ENCODE measurements around the gene MLLT3.

DNA sequence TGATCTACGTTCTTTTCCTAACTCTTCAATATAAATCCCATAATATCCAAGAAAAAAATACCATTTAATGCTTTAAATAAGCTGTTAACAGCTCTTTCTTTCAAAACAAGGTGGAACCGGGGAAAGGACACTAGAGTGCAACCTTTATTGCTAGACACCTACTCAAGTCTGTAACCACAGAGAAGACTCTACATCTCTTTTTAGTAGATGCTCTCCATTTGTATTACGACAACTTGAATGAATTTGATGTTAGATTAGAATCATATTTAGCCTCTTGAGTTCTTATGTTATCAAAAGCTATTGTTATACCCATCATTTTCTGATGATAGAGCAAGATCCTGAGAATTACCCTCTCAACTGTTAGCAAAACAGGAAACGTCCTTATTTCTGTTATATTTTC lies 246.3 kb downstream of the MLLT3 start:
- TF ChIP-seq, protein P1, sequence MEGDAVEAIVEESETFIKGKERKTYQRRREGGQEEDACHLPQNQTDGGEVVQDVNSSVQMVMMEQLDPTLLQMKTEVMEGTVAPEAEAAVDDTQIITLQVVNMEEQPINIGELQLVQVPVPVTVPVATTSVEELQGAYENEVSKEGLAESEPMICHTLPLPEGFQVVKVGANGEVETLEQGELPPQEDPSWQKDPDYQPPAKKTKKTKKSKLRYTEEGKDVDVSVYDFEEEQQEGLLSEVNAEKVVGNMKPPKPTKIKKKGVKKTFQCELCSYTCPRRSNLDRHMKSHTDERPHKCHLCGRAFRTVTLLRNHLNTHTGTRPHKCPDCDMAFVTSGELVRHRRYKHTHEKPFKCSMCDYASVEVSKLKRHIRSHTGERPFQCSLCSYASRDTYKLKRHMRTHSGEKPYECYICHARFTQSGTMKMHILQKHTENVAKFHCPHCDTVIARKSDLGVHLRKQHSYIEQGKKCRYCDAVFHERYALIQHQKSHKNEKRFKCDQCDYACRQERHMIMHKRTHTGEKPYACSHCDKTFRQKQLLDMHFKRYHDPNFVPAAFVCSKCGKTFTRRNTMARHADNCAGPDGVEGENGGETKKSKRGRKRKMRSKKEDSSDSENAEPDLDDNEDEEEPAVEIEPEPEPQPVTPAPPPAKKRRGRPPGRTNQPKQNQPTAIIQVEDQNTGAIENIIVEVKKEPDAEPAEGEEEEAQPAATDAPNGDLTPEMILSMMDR (conservative IDR thresholded peaks at IDR 0.05 in 1 of 2, IDR thresholded peaks at IDR 0.05 in 1 of 2; ENCODE audit: low read depth in 1 of 2, low read length in 2 of 2): no peak
- no peak for TF ChIP-seq EZH2 (IDR thresholded peaks at IDR 0.05; ENCODE audit: low read length, missing control alignments)
